ENCODE data around the gene FOXJ2.
"Not testable (repeated sequence)": the region's sequence is repeated elsewhere in the genome, so short reads cannot be mapped to it uniquely, and the experiment has no call there.

DNA sequence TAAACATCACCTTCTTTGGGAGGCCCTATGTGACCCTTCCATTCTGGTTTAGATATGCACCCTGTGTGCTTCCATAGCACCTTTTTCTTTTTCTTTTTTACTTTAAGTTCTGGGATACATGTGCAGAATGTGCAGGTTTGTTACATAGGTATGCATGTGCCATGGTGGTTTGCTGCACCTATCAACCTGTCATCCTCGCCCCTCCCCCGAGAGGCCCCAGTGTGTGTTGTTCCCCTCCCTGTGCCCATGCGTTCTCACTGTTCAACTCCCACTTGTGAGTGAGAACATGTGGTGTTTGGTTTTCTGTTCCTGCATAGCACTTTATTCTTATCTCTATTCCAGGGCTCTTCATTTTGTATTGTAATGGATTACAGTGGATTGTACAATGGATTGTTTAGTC lies 51.8 kb downstream of the FOXJ2 start:
- TF ChIP-seq, protein P1, sequence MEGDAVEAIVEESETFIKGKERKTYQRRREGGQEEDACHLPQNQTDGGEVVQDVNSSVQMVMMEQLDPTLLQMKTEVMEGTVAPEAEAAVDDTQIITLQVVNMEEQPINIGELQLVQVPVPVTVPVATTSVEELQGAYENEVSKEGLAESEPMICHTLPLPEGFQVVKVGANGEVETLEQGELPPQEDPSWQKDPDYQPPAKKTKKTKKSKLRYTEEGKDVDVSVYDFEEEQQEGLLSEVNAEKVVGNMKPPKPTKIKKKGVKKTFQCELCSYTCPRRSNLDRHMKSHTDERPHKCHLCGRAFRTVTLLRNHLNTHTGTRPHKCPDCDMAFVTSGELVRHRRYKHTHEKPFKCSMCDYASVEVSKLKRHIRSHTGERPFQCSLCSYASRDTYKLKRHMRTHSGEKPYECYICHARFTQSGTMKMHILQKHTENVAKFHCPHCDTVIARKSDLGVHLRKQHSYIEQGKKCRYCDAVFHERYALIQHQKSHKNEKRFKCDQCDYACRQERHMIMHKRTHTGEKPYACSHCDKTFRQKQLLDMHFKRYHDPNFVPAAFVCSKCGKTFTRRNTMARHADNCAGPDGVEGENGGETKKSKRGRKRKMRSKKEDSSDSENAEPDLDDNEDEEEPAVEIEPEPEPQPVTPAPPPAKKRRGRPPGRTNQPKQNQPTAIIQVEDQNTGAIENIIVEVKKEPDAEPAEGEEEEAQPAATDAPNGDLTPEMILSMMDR (IDR thresholded peaks at IDR 0.05): not testable (repeated sequence)
- not testable (repeated sequence) for TF ChIP-seq POLR2A (IDR thresholded peaks at IDR 0.05)

All from right lobe of liver (tissue), 4 donors.